ENCODE results near the gene PANX3. TPM values are rescaled to one million over a fixed set of nuclear protein-coding genes. Genes with fewer than 3 reads are reported as not detected.

PANX3 gene, protein sequence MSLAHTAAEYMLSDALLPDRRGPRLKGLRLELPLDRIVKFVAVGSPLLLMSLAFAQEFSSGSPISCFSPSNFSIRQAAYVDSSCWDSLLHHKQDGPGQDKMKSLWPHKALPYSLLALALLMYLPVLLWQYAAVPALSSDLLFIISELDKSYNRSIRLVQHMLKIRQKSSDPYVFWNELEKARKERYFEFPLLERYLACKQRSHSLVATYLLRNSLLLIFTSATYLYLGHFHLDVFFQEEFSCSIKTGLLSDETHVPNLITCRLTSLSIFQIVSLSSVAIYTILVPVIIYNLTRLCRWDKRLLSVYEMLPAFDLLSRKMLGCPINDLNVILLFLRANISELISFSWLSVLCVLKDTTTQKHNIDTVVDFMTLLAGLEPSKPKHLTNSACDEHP
- total RNA-seq, result not detected in 2 replicates

DNA sequence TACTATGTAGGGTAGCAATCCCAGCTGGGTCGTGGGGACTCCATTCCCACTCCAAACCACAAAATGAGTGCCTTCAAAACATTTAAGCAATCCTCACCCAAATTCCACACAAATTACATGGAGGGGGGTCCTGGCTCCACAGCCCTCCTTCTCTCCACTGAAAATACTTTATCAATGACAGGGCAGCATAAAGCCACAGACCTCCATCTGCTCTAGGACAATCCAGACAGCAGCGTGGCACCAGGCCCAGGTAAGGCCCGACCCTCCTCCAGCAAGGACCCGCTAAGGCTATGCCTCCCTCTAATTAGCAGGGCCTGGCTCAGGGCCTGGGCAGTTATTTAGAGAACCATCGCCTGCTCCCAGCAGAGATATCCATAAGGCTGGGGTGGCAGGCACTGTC is at the start of gene PANX3:
TSS of gene PANX3 (plus strand) at position 365 of the 400 bp plus-strand sequence. CDS start 129 bp downstream, outside the sequence.
- TF ChIP-seq CTCF (conservative IDR thresholded peaks at IDR 0.05; ENCODE audit: low read depth, low read length), result no peak
- no peak for DNase-seq (ENCODE audit: low read depth)
- no peak within 1 kb of the TSS for H3K4me3 ChIP-seq (ENCODE audit: low read depth, low read length)

- TF ChIP-seq CTCF (conservative IDR thresholded peaks at IDR 0.05; ENCODE audit: low read depth, low read length), result no peak
- H3K4me3 ChIP-seq (ENCODE audit: low read depth, low read length), result no peak within 1 kb of the TSS
- no peak for DNase-seq (ENCODE audit: low read depth)
These were observed 41.5 kb upstream of the PANX3 start, which contains the start of gene OR8A1 for GRCh38 chr11:124569697-124570096. Gene OR8A1, plus strand, starts transcription at chr11:124569997. Its CDS starts 123 bp downstream, at chr11:124570120.

DNA sequence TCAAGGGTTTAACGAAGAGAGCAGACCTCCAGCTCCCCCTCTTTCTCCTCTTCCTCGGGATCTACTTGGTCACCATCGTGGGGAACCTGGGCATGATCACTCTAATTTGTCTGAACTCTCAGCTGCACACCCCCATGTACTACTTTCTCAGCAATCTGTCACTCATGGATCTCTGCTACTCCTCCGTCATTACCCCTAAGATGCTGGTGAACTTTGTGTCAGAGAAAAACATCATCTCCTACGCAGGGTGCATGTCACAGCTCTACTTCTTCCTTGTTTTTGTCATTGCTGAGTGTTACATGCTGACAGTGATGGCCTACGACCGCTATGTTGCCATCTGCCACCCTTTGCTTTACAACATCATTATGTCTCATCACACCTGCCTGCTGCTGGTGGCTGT is 41.1 kb upstream of the PANX3 start:
- no peak overlapping the region for H3K4me3 ChIP-seq (ENCODE audit: low read depth, low read length)
- no peak for DNase-seq (ENCODE audit: low read depth)

GRCh38 chr11:124577716-124578427 is 33.4 kb upstream of the PANX3 start:
- no peak overlapping the region for H3K4me3 ChIP-seq (ENCODE audit: low read depth, low read length)
- no peak for TF ChIP-seq CTCF (conservative IDR thresholded peaks at IDR 0.05; ENCODE audit: low read depth, low read length)
- DNase-seq (ENCODE audit: low read depth), result no peak

More for the DNA sequence above, 41.1 kb upstream of the PANX3 start:
- no peak for TF ChIP-seq CTCF (conservative IDR thresholded peaks at IDR 0.05; ENCODE audit: low read depth, low read length)

- H3K4me3 ChIP-seq (ENCODE audit: low read depth, low read length), result no peak overlapping the region
- no peak for DNase-seq (ENCODE audit: low read depth)
- TF ChIP-seq CTCF (conservative IDR thresholded peaks at IDR 0.05; ENCODE audit: low read depth, low read length), result no peak
These were observed 32.5 kb upstream of the PANX3 start for GRCh38 chr11:124578761-124579160.

DNA sequence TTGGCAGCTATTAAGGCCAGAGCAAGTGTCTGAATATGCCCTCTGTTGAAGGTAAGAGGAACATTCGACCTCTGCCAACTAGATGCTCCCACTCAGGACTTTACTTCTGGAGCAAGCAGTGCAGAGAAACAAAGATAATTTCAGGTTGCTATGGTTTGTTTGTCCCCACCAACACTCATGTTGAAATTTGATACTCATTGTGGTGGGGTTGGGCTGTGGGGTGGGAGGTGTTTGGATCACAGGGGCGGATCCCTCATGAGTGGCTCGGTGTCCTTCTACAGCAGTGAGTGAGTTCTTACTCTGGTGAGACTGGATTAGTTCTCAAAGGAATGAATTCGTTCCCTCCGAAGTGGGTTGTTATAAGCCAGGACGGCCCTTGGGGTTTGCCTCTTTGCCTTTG is 29.4 kb upstream of the PANX3 start:
- no peak for TF ChIP-seq CTCF (conservative IDR thresholded peaks at IDR 0.05; ENCODE audit: low read depth, low read length)
- no peak for DNase-seq (ENCODE audit: low read depth)
- H3K4me3 ChIP-seq (ENCODE audit: low read depth, low read length), result no peak overlapping the region

Data from epithelial cell of proximal tubule (primary cell).